ENCODE results near the gene PCGF3.

DNA sequence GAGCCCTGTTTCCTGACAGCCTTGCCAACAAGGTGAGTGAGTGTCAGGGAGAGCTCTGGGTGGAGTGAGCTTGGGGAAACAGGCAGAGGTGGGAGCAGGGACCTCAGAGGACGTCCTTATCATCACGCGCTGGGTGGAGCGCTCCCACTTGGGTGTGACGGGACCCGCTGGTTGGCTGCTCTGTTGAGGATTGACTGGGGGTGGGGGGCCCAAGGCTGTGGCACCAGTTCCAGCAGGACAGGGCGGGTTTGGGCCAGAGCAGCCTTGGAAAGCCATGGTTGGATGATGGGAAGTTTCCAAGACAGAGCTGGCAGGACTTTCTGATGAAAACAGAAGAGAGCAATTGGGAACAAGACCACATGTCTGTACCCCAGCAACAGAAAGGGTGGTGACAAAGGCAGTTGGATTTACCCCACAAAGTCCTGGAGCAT, 3.0 kb upstream of the PCGF3 start:
- TF ChIP-seq POLR2A (IDR thresholded peaks at IDR 0.05) (no peak), CTCF (IDR thresholded peaks at IDR 0.05) (no peak), EP300 (IDR thresholded peaks at IDR 0.05) (no peak)

All from tibial nerve (tissue), 4 donors.